Kidney epithelial cell (primary cell): ENCODE results near the gene ZSWIM3. TPM values are rescaled to one million over a fixed set of nuclear protein-coding genes. Genes with fewer than 3 reads are reported as not detected.
A peak's percentile ranks its signal among the peaks of the same experiment; 100 is the strongest.

Experiments
- DNase-seq: peaks from one replicate; pipeline ENCODE4 v3.0.0-alpha.2; 2010; ENCODE audit warnings: low read depth
- H3K27me3 ChIP-seq: 2 replicates; pipeline ENCODE4 v1.6.0; 2011; ENCODE audit warnings: low read length; ENCODE audit not compliant: control insufficient read depth, insufficient read depth
- H3K36me3 ChIP-seq: 2 replicates; pipeline ENCODE4 v1.5.1; 2011; ENCODE audit warnings: low read length; ENCODE audit not compliant: control insufficient read depth, insufficient read depth
- H3K4me3 ChIP-seq: 2 replicates; pipeline ENCODE4 v1.5.1; 2011; ENCODE audit warnings: low read depth, mild to moderate bottlenecking, control low read depth, low read length
- CTCF ChIP-seq: IDR thresholded peaks from 2 replicates; pipeline ENCODE4 v1.5.1; 2011; ENCODE audit warnings: mild to moderate bottlenecking, moderate library complexity, low read length, control low read depth, inconsistent platforms; ENCODE audit not compliant: insufficient read depth, poor library complexity, severe bottlenecking
- total RNA-seq: library from RNA; depleted of rRNA; stranded (reverse); fragments of >200 nt; gene quantifications from 2 replicates; pipeline ENCODE4 v1.2.3, GENCODE V29; 2015

Gene ZSWIM3
- total RNA-seq, 1 donor from 2014 or later, result 4.7 TPM

DNA sequence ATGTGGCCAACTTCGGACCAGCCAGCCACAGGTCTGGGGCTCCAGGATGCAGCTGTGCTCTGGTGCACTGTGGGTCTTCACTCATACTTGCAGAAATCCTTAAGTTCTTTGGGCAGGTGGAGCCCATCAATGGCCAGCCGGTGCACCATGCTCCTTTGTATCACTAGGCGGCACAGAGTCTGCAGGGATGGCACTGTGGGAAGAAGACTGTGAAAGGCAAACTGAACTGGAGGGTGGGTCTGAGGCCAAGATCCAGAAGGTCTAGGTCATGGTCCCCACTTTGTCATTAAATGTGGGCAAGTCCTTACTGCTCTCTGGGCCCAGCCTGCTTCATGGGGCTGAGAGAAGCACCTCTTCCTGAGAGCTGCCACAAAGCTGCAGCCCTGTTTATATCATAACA lies 31.3 kb downstream of the ZSWIM3 start:
- Histone ChIP-seq H3K4me3 (no peak overlapping the region), H3K27me3 (no peaks in the 10 kb centered on the region), H3K36me3 (peaks cover 1% of the 10 kb centered on the region)
- DNase-seq, result no peak
- TF ChIP-seq CTCF, result no peak

- Histone ChIP-seq H3K36me3 (peaks cover 1% of the 10 kb centered on the region), H3K27me3 (no peaks in the 10 kb centered on the region), H3K4me3 (peak overlapping the region; percentile 73)
- peak; percentile 81 for TF ChIP-seq CTCF
- no peak for DNase-seq
Observed at GRCh38 chr20:45890077-45890984, 32.9 kb downstream of the ZSWIM3 start.

DNA sequence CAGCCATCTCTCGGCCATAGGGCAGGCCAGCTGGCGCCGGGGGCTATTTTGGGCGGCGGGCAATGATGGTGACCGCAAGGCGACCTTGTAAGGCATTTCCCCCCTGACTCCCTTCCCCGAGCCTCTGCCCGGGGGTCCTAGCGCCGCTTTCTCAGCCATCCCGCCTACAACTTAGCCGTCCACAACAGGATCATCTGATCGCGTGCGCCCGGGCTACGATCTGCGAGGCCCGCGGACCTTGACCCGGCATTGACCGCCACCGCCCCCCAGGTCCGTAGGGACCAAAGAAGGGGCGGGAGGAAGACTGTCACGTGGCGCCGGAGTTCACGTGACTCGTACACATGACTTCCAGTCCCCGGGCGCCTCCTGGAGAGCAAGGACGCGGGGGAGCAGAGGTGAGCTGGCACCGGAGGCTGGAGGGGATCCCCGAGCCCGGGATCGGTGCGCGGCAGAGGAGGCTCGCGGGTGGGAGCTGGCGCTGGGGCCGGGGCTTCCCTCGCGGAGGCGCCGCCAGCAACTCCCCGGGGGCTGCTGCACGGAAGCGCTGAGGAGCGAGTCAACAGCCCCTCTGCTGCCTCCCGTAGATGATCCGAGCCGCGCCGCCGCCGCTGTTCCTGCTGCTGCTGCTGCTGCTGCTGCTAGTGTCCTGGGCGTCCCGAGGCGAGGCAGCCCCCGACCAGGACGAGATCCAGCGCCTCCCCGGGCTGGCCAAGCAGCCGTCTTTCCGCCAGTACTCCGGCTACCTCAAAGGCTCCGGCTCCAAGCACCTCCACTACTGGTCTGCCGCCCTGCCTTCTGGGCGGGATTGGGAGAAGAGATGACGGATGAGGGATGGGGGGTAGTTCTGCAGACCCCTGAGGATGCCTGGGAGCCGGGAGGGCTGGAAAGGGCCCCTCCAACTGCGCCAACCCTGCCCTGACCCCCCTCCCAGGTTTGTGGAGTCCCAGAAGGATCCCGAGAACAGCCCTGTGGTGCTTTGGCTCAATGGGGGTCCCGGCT lies 33.9 kb downstream of the ZSWIM3 start, which contains the start of the genes CTSA and NEURL2:
CTSA (plus strand) TSS at position 351 of the 999 bp plus-strand sequence; CDS start at position 585, 234 bp downstream.
NEURL2 (minus strand) TSS at position 224 of the 999 bp plus-strand sequence; CDS start at position 7, 217 bp downstream.
- Histone ChIP-seq H3K36me3 (peaks cover 1% of the 10 kb centered on the region), H3K27me3 (no peaks in the 10 kb centered on the region), H3K4me3 (peak within 1 kb of the TSS; percentile 73)
- DNase-seq, result no peak
- no peak for TF ChIP-seq CTCF

- H3K27me3 ChIP-seq, result no peaks in the 10 kb centered on the region
- DNase-seq, result no peak
- TF ChIP-seq CTCF, result peak; percentile 26
- peak overlapping the region; percentile 73 for H3K4me3 ChIP-seq
- H3K36me3 ChIP-seq, result peaks cover 3% of the 10 kb centered on the region
Observed at GRCh38 chr20:45892049-45892825, 34.8 kb downstream of the ZSWIM3 start.

DNA sequence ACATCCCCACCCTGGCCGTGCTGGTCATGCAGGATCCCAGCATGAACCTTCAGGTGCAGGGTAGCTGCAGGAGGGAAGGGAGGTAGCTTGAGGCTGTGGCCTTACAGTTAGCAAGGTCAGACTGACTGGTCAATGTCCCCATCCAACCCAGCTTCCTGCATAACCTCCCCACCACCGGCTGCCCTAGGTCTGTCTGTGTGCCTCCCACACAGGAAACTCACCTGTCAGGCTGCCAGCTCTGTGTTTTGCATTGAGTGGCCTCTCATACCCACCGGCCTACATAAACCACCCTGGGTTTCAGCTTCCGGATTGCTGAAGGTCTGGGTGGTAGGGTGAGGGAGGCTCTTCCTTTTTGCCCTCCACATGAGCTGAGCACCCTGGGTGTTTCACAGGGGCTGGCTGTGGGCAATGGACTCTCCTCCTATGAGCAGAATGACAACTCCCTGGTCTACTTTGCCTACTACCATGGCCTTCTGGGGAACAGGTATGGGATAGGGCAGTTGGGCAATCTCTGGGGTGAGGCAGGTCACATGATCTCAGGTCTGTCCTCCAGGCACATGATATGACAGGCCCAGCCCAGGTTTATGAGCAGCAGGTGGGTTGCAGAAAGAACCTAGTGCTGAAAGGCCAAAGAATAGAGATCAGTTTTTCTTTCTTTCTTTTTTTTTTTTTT lies 35.5 kb downstream of the ZSWIM3 start:
- H3K4me3 ChIP-seq, result no peak overlapping the region
- H3K27me3 ChIP-seq, result no peaks in the 10 kb centered on the region
- H3K36me3 ChIP-seq, result peaks cover 3% of the 10 kb centered on the region
- TF ChIP-seq CTCF, result no peak
- DNase-seq, result no peak
